Peyer's patch (tissue), 4 donors: ENCODE measurements around the gene SLC25A25. TPM values are rescaled to one million over a fixed set of nuclear protein-coding genes. Genes with fewer than 3 reads are reported as not detected.

Source experiments
- DNase-seq, 3 donors: peaks; one replicate each; pipeline ENCODE4 v3.0.0-alpha.2; 2017 to 2019
- H3K27ac ChIP-seq, 4 donors: fragments of 200-600 bp; sonication (generic); one replicate each; pipeline ENCODE4 v1.5.1; 2016 to 2019
- H3K27me3 ChIP-seq, 2 donors: fragments of 200-600 bp; sonication (generic); one replicate each; pipeline ENCODE4 v1.5.1; 2019
- H3K36me3 ChIP-seq, 3 donors: fragments of 200-600 bp; sonication (generic); one replicate each; pipeline ENCODE4 v1.5.1; 2016 to 2019
- H3K4me1 ChIP-seq, 4 donors: fragments of 200-600 bp; sonication (generic); one replicate each; pipeline ENCODE4 v1.5.1; 2016 to 2019
- H3K4me3 ChIP-seq, 4 donors: fragments of 200-600 bp; sonication (generic); 1 replicate in 3 of 4; 2 replicates in 1 of 4; pipeline ENCODE4 v1.5.1; 2016 to 2019; ENCODE audit warnings: mild to moderate bottlenecking in 1 of 4
- H3K9me3 ChIP-seq, 4 donors: fragments of 200-600 bp; sonication (generic); one replicate each; pipeline ENCODE4 v1.5.1; 2016 to 2019; ENCODE audit warnings: mild to moderate bottlenecking in 1 of 4
- POLR2A ChIP-seq, 2 donors: fragments of 450-650 bp; IDR thresholded peaks; one replicate each; pipeline ENCODE4 v1.5.1; 2017; ENCODE audit warnings: antibody characterized with exemption in 2 of 2, mild to moderate bottlenecking in 2 of 2, moderate library complexity in 2 of 2
- total RNA-seq, 4 donors: library from RNA; depleted of rRNA; stranded (reverse); fragments of >200 nt; gene quantifications; one replicate each; pipeline ENCODE4 v1.1.0, GENCODE V29; 2016
- TF ChIP-seq, protein P1 (sequence below), 6 experiments: fragments of 450-650 bp in 4 of 6; fragments of 200-600 bp in 2 of 6; sonication (generic) in 1 of 6; IDR thresholded peaks; one replicate each; pipeline ENCODE4 v1.5.1; 2017 to 2019; ENCODE audit warnings: antibody characterized with exemption in 6 of 6, mild to moderate bottlenecking in 3 of 6, moderate library complexity in 1 of 6

Gene SLC25A25
- total RNA-seq, 4 donors from 2014 or later: 18.2 to 44.1 (median 28.2) TPM

DNA sequence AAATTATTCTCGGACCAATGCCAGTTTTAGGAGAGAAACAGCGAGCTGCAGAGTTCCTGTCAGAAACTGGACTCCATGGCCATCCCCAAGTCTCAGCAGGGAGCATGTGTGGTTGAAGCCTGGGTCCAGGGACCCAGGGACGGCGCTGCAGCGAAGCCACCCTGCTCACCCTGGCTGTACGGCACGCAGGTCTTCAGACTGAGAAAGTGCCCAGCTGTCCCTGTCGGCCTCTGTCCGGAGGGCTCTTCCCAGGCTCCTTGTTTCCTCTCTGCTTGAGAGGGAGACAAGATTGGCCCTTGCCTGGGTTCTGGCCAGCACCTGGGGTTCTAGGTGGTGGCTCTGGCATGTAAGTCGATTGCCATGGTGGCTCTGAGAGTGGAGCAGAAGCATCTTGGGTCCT, 32.5 kb downstream of the SLC25A25 start:
- TF ChIP-seq, protein P1, sequence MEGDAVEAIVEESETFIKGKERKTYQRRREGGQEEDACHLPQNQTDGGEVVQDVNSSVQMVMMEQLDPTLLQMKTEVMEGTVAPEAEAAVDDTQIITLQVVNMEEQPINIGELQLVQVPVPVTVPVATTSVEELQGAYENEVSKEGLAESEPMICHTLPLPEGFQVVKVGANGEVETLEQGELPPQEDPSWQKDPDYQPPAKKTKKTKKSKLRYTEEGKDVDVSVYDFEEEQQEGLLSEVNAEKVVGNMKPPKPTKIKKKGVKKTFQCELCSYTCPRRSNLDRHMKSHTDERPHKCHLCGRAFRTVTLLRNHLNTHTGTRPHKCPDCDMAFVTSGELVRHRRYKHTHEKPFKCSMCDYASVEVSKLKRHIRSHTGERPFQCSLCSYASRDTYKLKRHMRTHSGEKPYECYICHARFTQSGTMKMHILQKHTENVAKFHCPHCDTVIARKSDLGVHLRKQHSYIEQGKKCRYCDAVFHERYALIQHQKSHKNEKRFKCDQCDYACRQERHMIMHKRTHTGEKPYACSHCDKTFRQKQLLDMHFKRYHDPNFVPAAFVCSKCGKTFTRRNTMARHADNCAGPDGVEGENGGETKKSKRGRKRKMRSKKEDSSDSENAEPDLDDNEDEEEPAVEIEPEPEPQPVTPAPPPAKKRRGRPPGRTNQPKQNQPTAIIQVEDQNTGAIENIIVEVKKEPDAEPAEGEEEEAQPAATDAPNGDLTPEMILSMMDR (IDR thresholded peaks at IDR 0.05): no peak
- TF ChIP-seq POLR2A (IDR thresholded peaks at IDR 0.05): no peak
- Histone ChIP-seq H3K4me1 (peaks cover 0 to 58% (median 6%) of the 10 kb centered on the region in 4 donors), H3K36me3 (peaks cover 0 to 40% (median under 1%) of the 10 kb centered on the region in 3 donors), H3K27ac (peak overlapping the region in 3 of 4 donors; percentile 38 to 98 (median 92)), H3K27me3 (no peaks in the 10 kb centered on the region), H3K4me3 (peak overlapping the region in 2 of 4 donors; percentile 57 to 69), H3K9me3 (no peaks in the 10 kb centered on the region)
- peak in 1 of 3 donors; percentile 45 for DNase-seq

DNA sequence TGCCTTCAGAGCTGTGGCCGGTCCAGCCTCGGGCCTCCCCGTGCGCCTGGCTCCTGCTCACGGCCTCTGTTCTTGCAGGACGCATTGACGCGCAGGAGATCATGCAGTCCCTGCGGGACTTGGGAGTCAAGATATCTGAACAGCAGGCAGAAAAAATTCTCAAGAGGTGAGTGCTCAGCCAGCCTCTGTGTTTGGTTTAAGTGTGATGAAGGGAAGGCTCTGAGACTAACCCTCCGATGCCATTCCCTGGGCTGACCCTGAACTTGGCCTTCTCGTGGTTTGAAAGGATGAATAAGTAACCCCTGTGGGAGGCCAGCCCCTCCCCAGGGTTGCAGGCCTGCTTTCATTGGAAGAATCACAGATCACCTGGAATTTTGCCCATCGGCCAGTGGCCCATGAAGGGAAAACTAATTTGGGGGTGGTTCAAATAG, 33.2 kb downstream of the SLC25A25 start:
- peak overlapping the region in 1 of 4 donors; percentile 69 for H3K4me3 ChIP-seq

DNA sequence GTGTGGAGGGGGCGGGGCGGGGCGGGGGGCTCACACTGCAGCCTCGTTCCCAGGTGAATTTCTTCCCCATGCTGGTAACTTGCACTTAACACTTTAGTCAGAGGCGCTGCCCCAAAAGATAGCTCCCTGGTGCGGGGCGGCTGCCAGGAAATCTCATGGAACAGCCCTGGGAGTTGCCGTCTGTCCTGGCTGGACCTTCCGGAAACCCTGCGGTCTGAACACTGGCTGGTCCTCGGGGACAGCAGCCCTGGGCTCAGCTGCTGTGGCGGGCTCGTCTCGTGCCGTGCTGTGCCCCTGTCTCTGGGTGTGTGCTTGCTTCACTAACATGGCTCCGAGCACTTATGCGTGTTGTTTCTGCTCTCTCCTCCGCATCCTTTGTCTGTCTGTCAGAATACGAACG, 33.7 kb downstream of the SLC25A25 start:
- Histone ChIP-seq H3K27ac (peak overlapping the region in 1 of 4 donors; percentile 98), H3K36me3 (peaks cover 0 to 51% (median 4%) of the 10 kb centered on the region in 3 donors), H3K4me3 (no peak overlapping the region), H3K4me1 (peaks cover 0 to 64% (median 6%) of the 10 kb centered on the region in 4 donors), H3K27me3 (no peaks in the 10 kb centered on the region), H3K9me3 (no peaks in the 10 kb centered on the region)
- DNase-seq: no peak
- TF ChIP-seq, protein P1 (IDR thresholded peaks at IDR 0.05): no peak
- TF ChIP-seq POLR2A (IDR thresholded peaks at IDR 0.05): no peak

More for the DNA sequence above, 33.2 kb downstream of the SLC25A25 start:
- Histone ChIP-seq H3K27me3 (no peaks in the 10 kb centered on the region), H3K27ac (peak overlapping the region in 1 of 4 donors; percentile 98), H3K36me3 (peaks cover 0 to 47% (median 4%) of the 10 kb centered on the region in 3 donors), H3K4me1 (peaks cover 0 to 64% (median 6%) of the 10 kb centered on the region in 4 donors), H3K9me3 (no peaks in the 10 kb centered on the region)
- no peak for DNase-seq
- TF ChIP-seq POLR2A (IDR thresholded peaks at IDR 0.05): no peak
- TF ChIP-seq, protein P1 (IDR thresholded peaks at IDR 0.05): no peak

DNA sequence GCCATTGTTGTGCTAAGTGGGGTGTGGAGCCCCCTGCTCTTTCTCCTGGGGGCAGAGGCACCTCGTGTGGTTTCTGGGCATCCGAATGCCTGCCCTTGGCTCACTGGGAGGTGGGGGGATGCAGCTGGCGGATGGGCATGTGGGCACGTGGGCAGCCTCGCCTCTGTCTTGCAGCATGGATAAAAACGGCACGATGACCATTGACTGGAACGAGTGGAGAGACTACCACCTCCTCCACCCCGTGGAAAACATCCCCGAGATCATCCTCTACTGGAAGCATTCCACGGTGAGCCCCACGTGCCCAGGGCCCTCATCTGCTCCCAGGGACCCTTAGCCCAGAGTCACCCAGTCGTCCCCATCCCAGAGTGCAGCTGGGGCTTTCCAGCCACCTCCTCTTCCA, 34.2 kb downstream of the SLC25A25 start:
- Histone ChIP-seq H3K4me3 (no peak overlapping the region), H3K4me1 (peaks cover 0 to 61% (median 6%) of the 10 kb centered on the region in 4 donors), H3K27ac (peak overlapping the region in 2 of 4 donors; percentile 87 to 98), H3K27me3 (no peaks in the 10 kb centered on the region), H3K9me3 (no peaks in the 10 kb centered on the region), H3K36me3 (peaks cover 0 to 56% (median 4%) of the 10 kb centered on the region in 3 donors)
- no peak for TF ChIP-seq POLR2A (IDR thresholded peaks at IDR 0.05)
- TF ChIP-seq, protein P1 (IDR thresholded peaks at IDR 0.05): no peak
- DNase-seq: no peak

DNA sequence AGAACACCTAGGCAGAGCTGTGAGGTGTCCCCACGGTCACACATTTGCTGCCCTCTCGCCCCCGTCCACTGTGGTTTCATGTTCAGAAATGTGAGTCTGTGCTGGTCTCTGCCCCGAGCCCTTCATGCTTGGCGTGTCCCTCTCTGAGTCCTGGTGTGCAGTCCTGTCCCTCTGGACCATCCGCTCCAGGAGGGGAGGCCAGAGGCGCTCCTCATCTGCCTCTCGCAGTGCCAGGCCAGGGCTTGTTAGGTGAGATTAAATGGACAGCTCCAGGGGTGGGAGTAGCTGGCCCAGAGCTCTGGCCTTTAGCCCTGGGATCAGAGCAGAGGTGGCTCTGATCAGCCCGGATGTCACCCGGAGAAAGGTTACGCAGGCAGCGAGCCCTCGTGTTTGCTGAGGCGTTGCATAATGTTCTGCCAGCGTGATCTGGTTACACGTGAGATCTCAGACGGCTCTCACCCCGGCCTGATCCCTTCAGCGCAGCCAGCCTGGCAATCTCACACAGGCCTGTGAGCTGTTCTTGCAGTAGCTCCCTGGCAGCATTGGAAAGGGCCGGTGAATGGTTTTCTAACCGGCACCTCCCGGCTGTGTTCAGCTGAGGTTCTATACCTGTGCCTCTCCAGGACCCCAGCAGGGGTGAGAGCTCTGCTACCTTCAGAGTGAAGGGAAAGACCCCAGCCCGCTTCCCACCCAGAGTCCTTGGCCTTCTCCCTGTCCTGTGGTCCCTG, 35.0 kb downstream of the SLC25A25 start:
- no peak overlapping the region for H3K4me3 ChIP-seq
- H3K36me3 ChIP-seq: peaks cover 0 to 64% (median 4%) of the 10 kb centered on the region in 3 donors
- no peak for TF ChIP-seq POLR2A (IDR thresholded peaks at IDR 0.05)
- TF ChIP-seq, protein P1 (IDR thresholded peaks at IDR 0.05): no peak
- peak overlapping the region in 3 of 4 donors; percentile 70 to 92 (median 87) for H3K27ac ChIP-seq
- H3K4me1 ChIP-seq: peaks cover 0 to 57% (median 6%) of the 10 kb centered on the region in 4 donors
- no peaks in the 10 kb centered on the region for H3K27me3 ChIP-seq
- no peaks in the 10 kb centered on the region for H3K9me3 ChIP-seq
- peak in 1 of 3 donors; percentile 61 for DNase-seq
